Measurements from ENCODE around the gene ASTN1.

Gene ASTN1

DNA sequence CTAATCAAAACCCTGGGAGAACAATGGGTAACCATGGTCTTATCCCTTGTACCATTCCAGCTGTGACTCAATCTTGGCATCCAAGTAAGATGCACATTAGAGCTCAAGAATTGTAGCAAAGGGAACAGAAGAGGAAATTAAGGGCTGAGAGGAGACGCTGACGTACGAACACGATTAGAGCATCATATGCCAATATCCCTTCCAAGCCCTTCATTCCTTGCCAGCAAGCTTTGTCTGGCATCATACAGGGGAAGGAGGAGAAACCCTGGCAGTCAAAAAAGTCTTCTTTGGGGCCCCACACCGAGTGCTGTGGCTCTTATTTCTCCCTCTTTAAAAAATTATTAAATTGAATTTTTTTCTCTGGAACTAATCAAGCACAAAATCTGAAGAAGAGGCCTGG is 120.9 kb downstream of the ASTN1 start:
- peak; percentile 28 for DNase-seq (ENCODE audit: low spot score)

DNA sequence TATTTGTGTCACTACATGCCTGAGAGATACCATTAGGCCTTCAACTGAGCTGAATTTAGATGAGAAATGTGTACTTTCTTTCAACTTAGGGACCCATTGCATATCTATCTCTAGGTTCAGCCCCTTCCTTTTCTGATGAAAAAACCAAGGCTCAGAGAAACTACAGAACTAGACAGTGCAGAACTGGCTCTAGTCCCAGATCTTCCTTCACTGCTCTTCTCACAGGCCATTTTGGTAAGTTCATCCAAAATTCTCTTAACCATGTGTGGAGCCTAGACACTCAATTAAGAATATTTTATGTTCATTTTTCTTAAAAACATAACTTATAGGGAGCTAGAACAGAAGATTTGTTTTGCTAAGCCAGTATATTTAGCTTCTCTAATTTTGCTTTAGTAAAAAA is 128.9 kb downstream of the ASTN1 start:
- no peak for DNase-seq (ENCODE audit: low spot score)

DNA sequence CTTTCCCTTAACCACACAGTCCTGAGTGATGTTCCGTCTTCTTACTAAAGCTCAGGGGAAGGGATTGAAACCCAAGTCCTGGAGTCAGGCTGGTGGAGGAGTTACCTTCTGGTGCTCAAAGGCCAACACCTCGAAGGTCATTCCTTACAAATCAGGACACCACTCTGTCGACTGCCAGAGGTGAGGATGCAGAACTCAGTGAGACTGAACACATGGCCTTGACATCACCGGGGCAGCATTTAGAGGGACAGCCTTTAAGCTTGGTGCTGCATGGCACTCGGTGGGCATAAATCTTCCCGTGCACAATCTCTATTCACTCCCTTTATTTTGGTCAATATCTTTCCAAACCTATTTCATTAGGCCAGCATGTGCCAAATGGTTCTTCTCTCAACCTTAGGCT is 130.9 kb downstream of the ASTN1 start:
- DNase-seq (ENCODE audit: low spot score): no peak

DNA sequence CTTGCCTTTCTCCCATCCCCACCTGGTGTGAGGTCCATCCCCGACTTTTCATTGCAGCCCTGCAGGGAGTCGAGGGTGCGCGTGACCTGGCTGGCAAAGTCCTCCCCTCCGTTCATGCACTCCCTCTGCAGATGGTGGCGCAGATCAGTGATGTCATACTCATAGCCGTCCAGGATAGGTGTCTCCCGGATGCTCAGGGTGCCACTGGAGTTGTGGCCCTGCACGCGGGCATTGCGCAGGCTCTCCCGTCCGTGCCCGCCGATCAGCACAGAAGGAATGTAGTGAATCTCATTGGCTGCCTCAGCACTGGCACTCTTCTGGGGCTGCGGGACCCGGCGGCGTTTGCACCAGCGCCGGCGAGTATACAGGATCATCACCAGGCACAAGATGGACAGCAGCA is 132.1 kb downstream of the ASTN1 start:
- no peak for DNase-seq (ENCODE audit: low spot score)

DNA sequence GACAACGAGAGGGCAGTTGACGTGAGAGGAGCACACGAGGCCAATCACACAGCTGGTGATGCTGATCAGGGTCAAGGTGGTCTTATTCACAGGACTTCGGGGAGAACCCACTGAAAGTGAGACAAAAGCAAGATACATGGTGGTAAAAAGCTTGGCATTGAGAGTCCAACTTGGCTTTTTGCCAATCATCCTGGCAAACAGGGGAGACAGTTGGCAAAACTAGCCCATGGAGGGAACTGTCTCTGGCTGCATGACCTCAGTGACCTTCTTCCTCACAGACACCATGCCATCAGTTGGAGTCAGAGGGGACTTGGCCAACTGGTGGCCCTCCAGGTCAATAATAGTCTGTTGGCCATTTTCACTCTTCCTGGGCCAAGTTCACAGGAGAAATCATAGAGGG is 139.9 kb downstream of the ASTN1 start:
- DNase-seq (ENCODE audit: low spot score): no peak

DNA sequence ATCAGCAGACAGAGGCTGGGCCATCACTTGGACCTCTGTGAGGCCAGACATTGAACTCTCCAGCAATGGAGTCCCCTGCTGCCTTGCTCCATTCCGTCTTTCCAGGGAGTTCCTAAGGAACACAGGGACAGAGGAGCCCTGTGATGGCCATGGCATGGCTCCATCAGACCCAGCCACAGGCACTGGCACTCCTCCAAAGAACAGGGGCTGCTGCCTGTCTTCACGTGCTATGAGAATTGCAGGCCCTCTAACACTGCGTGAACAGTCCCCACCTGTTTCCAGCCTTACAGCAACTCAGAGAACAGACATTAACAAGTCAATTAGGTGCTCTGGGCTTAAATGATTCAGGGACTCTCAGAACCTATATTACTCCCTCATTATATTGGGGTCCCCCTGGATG is 140.8 kb downstream of the ASTN1 start:
- DNase-seq (ENCODE audit: low spot score): no peak

DNA sequence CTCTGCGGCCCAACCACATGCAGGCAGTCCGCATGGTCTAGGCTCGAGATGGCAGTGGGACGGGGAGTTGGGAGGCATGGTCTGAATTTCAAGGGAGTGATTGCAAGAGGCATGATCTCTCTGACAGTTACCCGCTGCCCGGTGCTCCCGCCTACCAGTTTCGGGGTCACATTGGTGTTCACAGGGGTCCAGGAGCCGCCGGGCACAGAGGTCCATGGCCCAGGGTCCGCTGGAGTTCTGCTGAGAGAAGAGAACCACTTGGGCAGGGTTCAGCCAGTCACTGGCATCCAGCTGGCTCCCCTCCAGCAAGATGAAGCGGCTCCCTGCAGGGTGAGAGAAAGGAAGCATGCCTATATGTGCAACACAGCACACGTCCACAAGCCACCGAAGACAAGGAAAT is 141.3 kb downstream of the ASTN1 start:
- DNase-seq (ENCODE audit: low spot score): no peak

DNA sequence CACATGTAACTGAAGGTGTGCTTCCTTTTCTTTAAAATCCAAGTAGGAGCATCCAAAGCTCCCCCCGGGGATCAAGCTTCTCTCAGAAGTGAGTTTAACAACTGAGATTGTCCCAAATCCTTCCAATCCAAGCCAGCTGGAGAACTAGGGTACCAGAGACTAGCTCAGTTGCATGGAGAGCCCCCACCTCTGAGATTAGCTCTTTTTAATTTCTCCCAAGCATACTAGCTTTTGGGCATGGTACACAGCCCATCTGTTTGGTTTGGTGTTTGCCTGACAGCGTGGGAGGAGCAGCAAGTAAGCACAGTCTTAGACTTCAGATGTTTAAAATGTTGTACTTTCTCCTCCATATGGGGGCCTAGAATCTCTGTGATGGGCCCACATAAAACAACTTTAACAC is 142.8 kb downstream of the ASTN1 start:
- DNase-seq (ENCODE audit: low spot score): no peak

DNA sequence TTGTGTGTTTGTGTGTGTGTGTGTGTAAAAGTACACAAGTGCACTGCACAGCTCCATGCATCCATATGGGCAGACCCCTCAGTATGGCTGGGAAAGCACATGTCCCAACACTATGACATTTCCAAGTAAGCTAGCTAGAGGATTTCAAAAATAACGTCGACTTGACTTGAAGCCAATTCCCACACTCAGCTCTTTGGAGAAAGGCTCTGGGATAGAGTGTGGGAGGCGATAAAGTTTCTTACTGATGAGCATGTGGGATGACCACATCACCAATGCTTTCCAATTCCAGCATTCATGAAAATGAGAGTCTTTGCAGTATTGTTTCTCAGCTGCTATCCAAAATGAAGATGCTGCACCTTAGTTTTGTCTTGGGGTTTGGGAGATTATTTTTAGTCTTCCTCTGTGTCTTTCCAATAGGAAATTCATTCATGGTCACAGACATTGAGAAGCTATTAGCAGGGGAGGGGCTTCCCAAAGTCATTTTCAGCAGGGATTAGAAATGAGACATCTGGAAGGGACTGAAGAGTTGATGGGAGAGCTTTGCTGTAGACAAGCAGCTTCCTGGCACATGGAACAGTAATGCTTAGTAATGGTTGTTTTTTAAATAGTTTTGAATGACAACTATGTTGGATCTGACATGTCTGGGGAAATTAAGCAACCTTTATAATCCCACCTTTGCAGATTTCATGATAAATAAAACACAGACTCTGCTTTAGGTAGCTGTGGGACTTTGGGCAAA is 143.5 kb downstream of the ASTN1 start:
- no peak for DNase-seq (ENCODE audit: low spot score)

DNA sequence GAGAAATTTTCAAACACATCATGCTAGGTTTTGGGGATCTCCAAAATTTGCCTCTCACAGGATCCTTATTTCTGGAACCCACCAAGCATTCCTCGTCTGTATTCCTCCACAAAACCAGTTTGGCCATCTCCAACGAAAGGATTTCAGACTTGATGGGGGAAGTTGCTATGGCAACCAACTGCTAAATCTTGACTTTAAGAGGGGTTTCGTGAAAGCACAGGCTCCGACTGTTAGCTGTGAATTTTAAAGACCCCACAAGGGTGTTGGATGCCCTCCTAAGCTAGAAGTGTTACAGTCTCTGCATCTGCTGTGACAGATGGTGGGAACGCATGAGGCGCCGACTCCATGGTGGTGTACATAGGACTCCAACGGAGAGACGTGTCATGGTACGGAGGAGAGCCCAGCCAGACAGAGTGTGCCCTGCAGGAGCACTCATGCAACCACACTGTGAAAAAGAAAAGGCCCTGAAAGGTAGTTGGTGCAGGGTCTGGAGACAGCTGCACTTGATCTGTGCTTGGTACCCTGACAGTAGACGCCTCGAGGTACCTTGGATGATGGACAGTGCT is 147.1 kb downstream of the ASTN1 start:
- no peak for DNase-seq (ENCODE audit: low spot score)

DNA sequence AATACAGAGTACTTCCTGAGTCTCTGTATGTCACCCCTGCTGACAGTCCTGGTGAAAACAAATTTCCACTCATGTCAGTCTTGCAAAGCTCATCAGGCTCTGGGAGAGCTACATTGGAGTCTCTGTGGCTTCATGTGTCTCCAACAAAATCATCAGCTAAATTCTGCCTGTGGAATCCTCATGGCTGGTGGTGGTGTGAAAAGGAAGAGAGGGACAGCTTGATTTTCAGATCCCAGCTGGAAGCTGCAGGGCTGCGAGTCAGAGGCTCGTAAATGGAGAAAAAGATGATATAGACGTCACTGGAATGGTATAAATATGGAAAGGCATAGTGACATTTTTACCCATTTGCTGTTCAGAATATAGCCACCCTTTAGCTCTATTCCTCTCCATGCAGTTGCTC is 150.2 kb downstream of the ASTN1 start:
- no peak for DNase-seq (ENCODE audit: low spot score)

DNA sequence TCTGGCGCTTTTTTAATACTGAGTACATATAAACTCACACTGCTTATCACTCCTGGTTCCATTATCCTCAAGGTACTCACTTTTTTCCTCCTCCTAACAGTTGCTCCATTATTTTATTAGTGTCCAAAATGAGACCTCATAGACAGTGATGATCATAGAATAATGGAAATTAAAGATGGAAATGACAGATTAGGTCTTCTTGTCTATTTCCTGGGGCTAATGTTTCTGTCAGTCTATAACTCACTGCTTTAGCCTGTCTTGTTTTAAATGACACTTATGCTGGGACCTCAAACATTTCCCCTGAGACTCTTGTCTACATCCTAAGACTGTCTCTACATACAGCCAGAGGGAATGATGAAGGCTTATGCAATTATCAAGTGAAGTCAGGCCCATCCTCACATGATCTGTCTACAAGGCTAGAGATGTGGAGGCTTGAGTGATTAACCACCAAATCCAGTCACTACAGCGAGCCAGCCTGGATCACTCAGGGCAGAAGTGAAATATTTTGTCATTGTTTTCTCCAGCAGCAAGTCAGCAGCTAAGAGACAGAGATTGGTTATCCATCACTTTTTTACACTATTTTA is 152.1 kb downstream of the ASTN1 start:
- no peak for DNase-seq (ENCODE audit: low spot score)

DNA sequence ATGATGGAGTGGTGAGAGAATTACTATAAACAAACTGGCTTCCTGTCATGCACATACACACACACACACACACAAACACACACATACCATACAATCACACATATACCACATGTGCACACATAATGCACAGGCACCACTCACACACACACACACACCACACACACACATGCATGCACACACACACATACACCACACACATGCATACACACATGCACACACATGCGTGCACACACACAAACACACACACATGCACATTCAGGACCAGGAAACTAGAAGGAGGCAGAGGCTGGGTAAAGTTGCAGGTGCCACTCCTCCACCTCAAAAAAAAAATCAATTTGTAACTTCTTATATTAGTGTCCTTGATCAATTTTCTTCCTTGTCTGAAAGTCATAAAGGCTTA is 153.0 kb downstream of the ASTN1 start:
- no peak for DNase-seq (ENCODE audit: low spot score)

DNA sequence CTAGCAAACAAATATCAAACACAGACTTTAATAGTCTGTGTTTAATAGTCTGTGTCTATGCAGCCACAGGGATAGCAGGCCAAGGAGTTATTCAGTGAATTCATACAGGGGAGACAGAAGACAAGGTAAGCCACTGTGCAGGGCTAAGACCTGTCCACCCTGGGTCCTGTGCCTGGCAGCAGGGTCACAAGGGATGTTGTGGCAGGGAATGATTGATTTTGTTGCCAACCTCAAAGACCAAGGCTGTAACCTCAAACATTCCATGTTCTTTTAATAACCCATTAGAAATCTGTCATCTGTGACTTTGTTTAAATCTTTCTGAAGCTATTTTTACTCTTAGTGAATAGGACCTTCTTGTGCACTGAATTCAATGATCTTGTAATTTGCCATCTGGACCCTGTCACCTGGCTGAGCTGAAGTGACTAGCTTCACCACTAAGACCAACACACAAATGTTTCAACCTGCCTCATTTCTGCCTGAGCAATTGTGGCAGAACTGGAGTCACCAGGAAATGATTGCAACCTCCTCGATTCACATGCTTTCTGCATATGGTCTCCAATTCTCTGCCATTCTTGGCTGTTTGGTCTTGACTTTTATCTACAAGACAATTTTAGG is 154.2 kb downstream of the ASTN1 start:
- DNase-seq (ENCODE audit: low spot score): no peak

DNA sequence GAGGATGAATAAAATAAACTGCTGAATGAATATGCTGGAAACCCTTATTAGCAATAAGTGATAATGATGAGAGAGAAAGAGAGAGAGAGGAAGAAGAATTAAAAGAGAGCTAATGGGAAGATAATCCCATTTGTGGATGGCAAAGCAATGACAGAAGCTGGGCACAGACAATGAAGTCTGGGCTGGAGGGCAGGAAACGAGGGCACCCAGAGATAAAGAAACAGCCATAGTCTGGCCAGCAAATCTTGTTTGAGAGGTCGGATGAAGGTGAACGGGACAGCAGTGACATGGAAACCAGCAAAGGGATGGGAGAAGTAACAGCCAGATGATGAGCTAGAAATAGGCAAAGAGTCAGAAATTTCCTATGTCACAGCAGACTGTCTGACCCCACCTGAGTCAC is 155.9 kb downstream of the ASTN1 start:
- no peak for DNase-seq (ENCODE audit: low spot score)

DNA sequence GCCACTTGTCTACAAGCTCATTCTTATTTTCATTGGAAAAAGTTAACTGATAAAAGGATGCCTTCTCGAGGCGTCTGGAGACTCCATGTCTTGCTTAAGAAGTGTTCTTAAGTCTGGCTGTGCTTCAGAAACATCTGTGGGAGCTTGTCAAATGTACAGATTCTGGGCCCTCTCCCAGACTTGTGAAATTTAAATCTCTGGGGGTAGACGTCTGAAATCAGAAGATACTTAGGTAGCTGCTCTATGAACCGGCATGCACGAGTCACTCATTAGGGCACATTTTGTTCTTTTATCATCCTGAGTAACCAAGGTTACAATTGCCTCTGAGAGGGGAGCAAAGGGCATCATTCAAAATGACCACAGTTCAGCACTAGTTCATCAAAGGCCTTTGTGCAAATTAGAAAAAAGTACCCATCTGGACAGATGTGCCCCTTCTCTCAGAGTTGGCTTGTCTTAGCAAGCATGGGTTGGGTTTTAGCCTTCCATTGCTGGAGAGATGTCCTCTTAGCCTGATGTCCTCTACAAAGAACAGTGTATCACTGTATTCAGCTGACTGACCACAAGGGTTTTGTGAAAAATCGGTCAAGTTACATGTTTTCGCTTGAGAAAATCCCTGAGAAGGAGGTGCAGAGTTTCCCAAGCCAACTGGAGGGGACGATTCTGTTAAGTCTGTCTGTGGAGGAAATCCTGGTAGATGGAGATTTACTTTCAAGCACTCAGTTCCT is 156.9 kb downstream of the ASTN1 start:
- DNase-seq (ENCODE audit: low spot score): no peak

DNA sequence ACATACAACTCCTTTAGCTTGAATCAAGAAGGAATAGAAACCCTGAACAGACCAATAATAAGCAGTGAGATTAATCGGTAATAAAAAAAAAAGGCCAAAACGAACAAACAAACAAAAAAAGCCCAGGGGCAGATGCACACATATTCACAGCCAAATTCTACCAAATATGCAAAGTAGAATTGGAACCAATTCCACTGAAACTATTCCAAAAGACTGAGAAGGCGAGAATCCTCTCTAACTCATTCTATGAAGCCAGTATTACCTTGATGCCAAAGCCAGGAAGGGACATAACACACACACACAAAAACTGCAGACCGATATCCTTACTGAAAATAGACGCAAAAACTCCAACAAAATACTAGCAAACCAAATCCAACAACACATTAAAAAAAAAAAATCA is 161.6 kb downstream of the ASTN1 start:
- no peak for DNase-seq (ENCODE audit: low spot score)

DNA sequence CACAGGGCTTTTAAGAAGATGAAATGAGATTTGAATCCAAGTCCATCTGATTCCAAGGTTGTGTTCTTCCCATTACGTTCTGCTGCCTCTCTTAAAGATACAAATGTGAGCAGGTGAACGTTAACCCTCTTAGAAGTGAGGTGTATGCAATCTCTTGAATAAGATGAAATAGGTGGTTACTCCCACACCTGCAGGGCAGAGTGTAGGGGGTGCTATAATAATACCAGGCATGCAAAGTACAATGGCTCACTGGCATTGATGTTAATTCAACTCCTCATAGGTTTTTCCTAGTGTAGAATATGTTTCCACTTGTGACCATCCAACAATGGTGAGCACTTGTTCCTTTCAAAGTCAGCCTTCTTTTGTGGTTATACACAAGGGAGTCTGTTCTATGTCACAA is 163.0 kb downstream of the ASTN1 start:
- no peak for DNase-seq (ENCODE audit: low spot score)

DNA sequence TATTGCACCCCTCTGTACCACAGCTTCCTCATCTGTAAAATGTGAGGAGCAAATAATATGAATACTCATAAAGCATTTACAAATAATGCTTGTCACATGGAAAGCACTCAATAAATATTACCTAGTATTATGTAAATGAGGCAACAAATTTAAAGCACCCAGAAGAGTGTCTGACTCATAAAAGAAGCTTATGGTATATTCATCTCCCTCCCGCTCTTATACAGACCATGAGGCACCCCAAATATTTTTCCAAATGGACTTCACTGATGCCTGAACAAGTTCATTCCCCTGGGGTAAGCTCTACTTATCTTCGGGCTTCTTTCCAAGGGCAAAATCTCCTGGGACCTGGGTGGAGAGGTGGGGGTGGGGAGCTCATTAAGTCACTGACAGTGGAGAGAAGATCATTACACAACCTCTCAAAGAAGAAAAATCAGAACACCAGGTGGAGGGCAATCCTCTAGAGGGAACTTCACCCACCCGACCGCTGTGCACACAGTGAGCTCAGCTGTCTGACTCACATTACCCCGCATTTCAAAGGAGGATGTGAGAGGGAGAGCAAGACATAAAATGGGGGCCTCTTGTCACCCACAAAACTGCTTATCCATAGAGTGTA is 166.2 kb downstream of the ASTN1 start:
- no peak for DNase-seq (ENCODE audit: low spot score)

DNA sequence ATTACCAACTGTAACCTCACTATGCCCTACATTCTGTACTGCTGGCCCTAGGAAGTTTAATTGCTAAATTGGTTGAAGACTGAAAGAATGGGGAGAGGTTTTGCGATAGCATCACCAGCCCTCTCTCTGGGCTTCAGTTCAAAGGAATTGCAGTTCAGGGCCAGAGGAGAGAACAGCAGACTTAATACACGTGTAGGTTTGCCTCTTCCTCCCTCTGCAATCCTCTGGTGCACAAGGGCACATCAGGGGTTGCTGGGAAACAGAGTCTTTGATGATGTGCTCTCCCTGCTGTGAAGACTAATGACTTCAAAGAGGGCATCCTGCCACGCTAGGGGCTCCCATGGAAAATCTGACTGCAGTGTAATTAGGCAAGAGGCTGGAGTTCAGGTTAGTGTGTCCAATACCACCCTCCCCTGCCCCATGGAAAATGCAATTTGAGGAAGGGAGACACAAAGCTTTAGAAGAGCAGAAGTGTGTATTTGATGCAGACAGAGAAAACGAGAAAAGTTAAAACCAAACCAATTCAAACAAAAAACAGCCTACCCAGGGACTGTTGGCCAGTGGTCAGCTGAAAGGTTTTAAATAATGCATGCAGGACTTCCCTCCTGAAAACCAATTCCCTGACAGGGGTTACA is 167.9 kb downstream of the ASTN1 start:
- peak; percentile 19 for DNase-seq (ENCODE audit: low spot score)

DNA sequence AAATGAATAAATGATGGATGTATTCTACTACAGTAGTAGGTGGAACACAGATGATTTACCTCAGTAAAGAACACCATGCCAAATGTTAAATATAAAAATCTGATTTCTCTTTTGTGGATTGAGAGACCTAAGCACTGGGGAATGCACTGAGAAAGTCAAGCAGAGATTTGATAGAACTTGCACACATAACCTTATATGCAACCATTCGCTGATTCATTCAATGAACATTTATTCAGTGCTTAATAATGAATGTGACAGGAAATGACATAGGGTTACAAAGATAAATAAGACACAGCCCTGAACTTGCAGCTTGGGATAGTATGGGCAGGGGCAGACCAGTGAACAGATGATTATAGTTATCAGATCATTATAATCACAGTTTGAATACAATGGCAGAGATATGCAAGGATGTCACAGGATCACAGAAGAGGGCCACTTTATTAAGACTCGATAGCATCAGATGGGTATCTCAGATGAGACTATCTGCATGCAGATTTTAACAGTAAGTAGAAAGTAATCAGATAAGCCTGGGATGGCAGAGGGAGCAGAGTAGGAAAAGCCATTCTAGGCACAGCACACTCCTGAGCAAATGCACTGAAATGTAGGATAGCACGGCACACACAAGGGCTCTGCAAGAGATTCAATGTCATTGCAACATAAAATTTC is 169.4 kb downstream of the ASTN1 start:
- no peak for DNase-seq (ENCODE audit: low spot score)

Data from pons (tissue), 1 donor.